H9 (cell line): ENCODE measurements around the gene NEURL1B. TPM values are rescaled to one million over a fixed set of nuclear protein-coding genes. Genes with fewer than 3 reads are reported as not detected.

ENCODE experiments used
- DNase-seq: peaks from one replicate; pipeline ENCODE4 v3.0.0-alpha.2; 2017
- H2AFZ ChIP-seq: one replicate; pipeline ENCODE4 v1.6.1; 2013; ENCODE audit warnings: mild to moderate bottlenecking, low read length, control low read depth, moderate library complexity
- H2AK5ac ChIP-seq: 2 replicates; pipeline ENCODE4 v1.6.1; 2013; ENCODE audit warnings: low read length, control low read depth, mixed read lengths; ENCODE audit not compliant: insufficient read length
- H2BK120ac ChIP-seq: one replicate; pipeline ENCODE4 v1.6.1; 2013; ENCODE audit warnings: low read depth, mild to moderate bottlenecking, low read length, control low read depth, inconsistent platforms; ENCODE audit not compliant: poor library complexity, severe bottlenecking
- H2BK12ac ChIP-seq: 2 replicates; pipeline ENCODE4 v1.6.1; 2013; ENCODE audit warnings: low read length, control low read depth, mixed read lengths, low read depth; ENCODE audit not compliant: insufficient read length
- H2BK15ac ChIP-seq: 2 replicates; pipeline ENCODE4 v1.6.1; 2013; ENCODE audit warnings: low read depth, low read length, control low read depth
- H2BK20ac ChIP-seq: one replicate; pipeline ENCODE4 v1.6.1; 2013; ENCODE audit warnings: low read depth, mild to moderate bottlenecking, low read length, control low read depth, inconsistent platforms; ENCODE audit not compliant: poor library complexity, severe bottlenecking
- H2BK5ac ChIP-seq: 2 replicates; pipeline ENCODE4 v1.6.1; 2013; ENCODE audit warnings: low read length, control low read depth, mixed read lengths; ENCODE audit not compliant: insufficient read length
- H3K14ac ChIP-seq: 2 replicates; pipeline ENCODE4 v1.6.1; 2013; ENCODE audit warnings: low read length, control low read depth; ENCODE audit not compliant: insufficient read depth
- H3K18ac ChIP-seq: 2 replicates; pipeline ENCODE4 v1.6.1; 2013; ENCODE audit warnings: low read depth, mild to moderate bottlenecking, mixed read lengths, low read length, control low read depth; ENCODE audit not compliant: insufficient read length
- H3K23ac ChIP-seq: 2 replicates; pipeline ENCODE4 v1.6.1; 2013; ENCODE audit warnings: low read length, control low read depth, mixed read lengths, low read depth; ENCODE audit not compliant: insufficient read length
- H3K23me2 ChIP-seq: 2 replicates; pipeline ENCODE4 v1.6.1; 2013; ENCODE audit warnings: low read depth, mild to moderate bottlenecking, mixed read lengths, low read length, control low read depth; ENCODE audit not compliant: insufficient read length, poor library complexity, severe bottlenecking
- H3K27ac ChIP-seq: 2 replicates; pipeline ENCODE4 v1.5.1; 2013; ENCODE audit warnings: low read length, control low read depth, mixed read lengths, low read depth; ENCODE audit not compliant: insufficient read length
- H3K27me3 ChIP-seq: 2 replicates; pipeline ENCODE4 v1.6.1; 2013; ENCODE audit warnings: low read length, control low read depth, inconsistent platforms; ENCODE audit not compliant: insufficient read depth
- H3K4ac ChIP-seq: 2 replicates; pipeline ENCODE4 v1.6.1; 2013; ENCODE audit warnings: low read depth, mild to moderate bottlenecking, control low read depth, inconsistent platforms, low read length, moderate library complexity
- H3K4me1 ChIP-seq: 2 replicates; pipeline ENCODE4 v1.6.1; 2013; ENCODE audit warnings: low read length, control low read depth, inconsistent platforms; ENCODE audit not compliant: insufficient read depth
- H3K4me2 ChIP-seq: 2 replicates; pipeline ENCODE4 v1.6.1; 2013; ENCODE audit warnings: low read length, control low read depth, mixed read lengths; ENCODE audit not compliant: insufficient read length, insufficient read depth
- H3K56ac ChIP-seq: 2 replicates; pipeline ENCODE4 v1.6.1; 2013; ENCODE audit warnings: low read depth, mild to moderate bottlenecking, mixed read lengths, low read length, control low read depth; ENCODE audit not compliant: insufficient read length
- H3K79me1 ChIP-seq: 2 replicates; pipeline ENCODE4 v1.6.1; 2013; ENCODE audit warnings: low read depth, mild to moderate bottlenecking, moderate library complexity, low read length, control low read depth, inconsistent platforms; ENCODE audit not compliant: insufficient read depth, poor library complexity, severe bottlenecking
- H3K79me2 ChIP-seq: 2 replicates; pipeline ENCODE4 v1.6.1; 2013; ENCODE audit warnings: low read length, control low read depth, inconsistent platforms; ENCODE audit not compliant: insufficient read depth
- H3K9ac ChIP-seq: 2 replicates; pipeline ENCODE4 v1.6.1; 2013; ENCODE audit warnings: low read length, control low read depth, mixed read lengths; ENCODE audit not compliant: insufficient read length; ENCODE audit errors: extremely low read depth
- H3K9me3 ChIP-seq: one replicate; pipeline ENCODE4 v1.6.1; 2013; ENCODE audit warnings: low read depth, low read length, inconsistent platforms; ENCODE audit not compliant: control insufficient read depth
- H3T11ph ChIP-seq: one replicate; pipeline ENCODE4 v1.6.1; 2013; ENCODE audit warnings: mild to moderate bottlenecking, low read length, control low read depth, inconsistent platforms
- H4K20me1 ChIP-seq: one replicate; pipeline ENCODE4 v1.6.1; 2013; ENCODE audit not compliant: control insufficient read depth, insufficient read length, insufficient read depth
- H4K5ac ChIP-seq: 2 replicates; pipeline ENCODE4 v1.6.1; 2013; ENCODE audit warnings: low read depth, mild to moderate bottlenecking, mixed read lengths, low read length, control low read depth; ENCODE audit not compliant: insufficient read length
- H4K8ac ChIP-seq: replicated peaks from 2 replicates; pipeline ENCODE4 v1.6.1; 2013; ENCODE audit warnings: low read length, control low read depth, mixed read lengths, low read depth; ENCODE audit not compliant: insufficient read length
- H4K91ac ChIP-seq: 2 replicates; pipeline ENCODE4 v1.6.1; 2013; ENCODE audit warnings: low read depth, mild to moderate bottlenecking, moderate library complexity, mixed read lengths, low read length, control low read depth; ENCODE audit not compliant: insufficient read length
- H3K27ac Mint-ChIP-seq, 3 experiments: 2 replicates in 2 of 3; 3 replicates in 1 of 3; pipeline ENCODE4 v1.8.0; 2020 to 2021; ENCODE audit warnings: mixed read lengths in 3 of 3, mild to moderate bottlenecking in 1 of 3, moderate library complexity in 1 of 3
- H3K27me3 Mint-ChIP-seq: 2 replicates; pipeline ENCODE4 v1.8.0; 2021; ENCODE audit warnings: low read depth, mild to moderate bottlenecking, moderate library complexity, mixed read lengths
- H3K36me3 Mint-ChIP-seq, 3 experiments: 2 replicates in 2 of 3; 3 replicates in 1 of 3; pipeline ENCODE4 v1.8.0; 2020 to 2021; ENCODE audit warnings: low read depth in 3 of 3, mixed read lengths in 3 of 3; ENCODE audit not compliant: insufficient read depth in 1 of 3
- H3K4me1 Mint-ChIP-seq, 2 experiments: 2 replicates each; pipeline ENCODE4 v1.8.0; 2020; ENCODE audit warnings: mixed read lengths in 2 of 2
- H3K4me3 Mint-ChIP-seq, 2 experiments: 2 replicates in 1 of 2; 3 replicates in 1 of 2; pipeline ENCODE4 v1.8.0; 2020 to 2021; ENCODE audit warnings: mild to moderate bottlenecking in 2 of 2, mixed read lengths in 2 of 2, moderate library complexity in 1 of 2
- H3K9me3 Mint-ChIP-seq, 2 experiments: 2 replicates in 1 of 2; 3 replicates in 1 of 2; pipeline ENCODE4 v1.8.0; 2020; ENCODE audit warnings: mild to moderate bottlenecking in 2 of 2, mixed read lengths in 2 of 2, moderate library complexity in 1 of 2
- WGBS: extraction: QIAGEN DNeasy Blood & Tissue Kit; methylation state at CpG from one replicate; pipeline ENCODE4 v1.1.7; 2013; ENCODE audit warnings: missing lambda C conversion rate, low lambda C conversion rate, mixed read lengths; ENCODE audit not compliant: insufficient read length; ENCODE audit errors: extremely low coverage; 5-methylcytosine and 5-hydroxymethylcytosine counted together
- total RNA-seq: library from RNA; stranded (reverse); gene quantifications from 2 replicates; pipeline ENCODE4 v1.2.1, GENCODE V29; 2021
- TF ChIP-seq, protein P1 (sequence below): fragments of 200-600 bp; sonication (generic); conservative IDR thresholded peaks from 3 replicates; pipeline ENCODE4 v1.8.0; 2021; ENCODE audit warnings: antibody characterized with exemption, mild to moderate bottlenecking

Gene NEURL1B
- total RNA-seq, 1 experiment from 2014 or later = 3.6 TPM

DNA sequence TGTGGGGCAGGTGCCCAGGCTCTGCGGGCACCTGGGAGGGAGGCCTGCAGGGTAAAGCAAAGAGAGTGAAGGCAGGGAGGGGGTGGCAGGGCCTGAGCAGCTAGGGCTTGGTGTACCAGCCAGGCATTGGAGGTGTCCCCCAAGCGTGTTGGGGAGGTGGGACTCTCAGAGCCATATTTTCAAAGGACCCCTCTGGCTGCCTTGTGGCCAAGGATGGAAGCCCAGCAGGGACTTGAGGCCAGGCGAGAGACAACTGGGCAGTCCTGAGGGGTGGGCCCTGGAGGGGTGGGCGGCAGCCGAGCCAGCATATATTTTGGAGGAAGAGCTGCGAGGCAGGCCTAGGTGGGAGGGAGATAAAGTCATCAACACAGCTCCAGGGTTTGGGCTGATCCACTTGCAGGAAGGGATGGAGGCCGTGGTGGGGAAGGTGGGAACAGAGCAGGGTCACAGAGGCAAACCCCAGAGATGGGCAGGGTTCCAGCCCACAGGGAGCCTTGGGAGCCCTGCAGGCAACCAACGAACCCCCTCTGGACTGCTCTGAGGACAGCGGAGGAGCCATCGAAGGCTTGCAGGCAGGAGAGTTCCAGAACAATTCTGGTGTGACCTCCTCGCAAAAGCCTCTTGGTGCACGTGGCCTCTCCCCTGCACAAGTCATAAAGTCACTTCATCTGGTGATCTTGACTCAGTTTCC, 94.2 kb downstream of the NEURL1B start:
- Mint-ChIP-seq H3K36me3 (no peaks in the 10 kb centered on the region), H3K27me3 (peaks cover 31% of the 10 kb centered on the region), H3K27ac (peak overlapping the region in 1 of 3 experiments; percentile 59; a peak in 1 of 7 replicates), H3K4me1 (no peaks in the 10 kb centered on the region; a peak in 1 of 4 replicates), H3K9me3 (no peaks in the 10 kb centered on the region), H3K4me3 (no peak overlapping the region)
- H3K27ac ChIP-seq = no peak overlapping the region
- H4K5ac ChIP-seq = no peak overlapping the region
- H2BK12ac ChIP-seq = no peak overlapping the region
- H3K23ac ChIP-seq = no peak overlapping the region
- H3K9me3 ChIP-seq = no peaks in the 10 kb centered on the region
- no peak overlapping the region for H2BK120ac ChIP-seq
- no peak overlapping the region for H2AK5ac ChIP-seq
- no peak overlapping the region for H3K4ac ChIP-seq
- no peak overlapping the region for H3K56ac ChIP-seq
- H2BK15ac ChIP-seq = no peak overlapping the region
- no peak overlapping the region for H2BK20ac ChIP-seq
- H4K20me1 ChIP-seq = no peaks in the 10 kb centered on the region
- no peak overlapping the region for H3T11ph ChIP-seq
- no peak overlapping the region for H2BK5ac ChIP-seq
- no peak overlapping the region for H4K91ac ChIP-seq
- no peaks in the 10 kb centered on the region for H3K27me3 ChIP-seq
- no peak overlapping the region for H3K14ac ChIP-seq
- TF ChIP-seq, protein P1, sequence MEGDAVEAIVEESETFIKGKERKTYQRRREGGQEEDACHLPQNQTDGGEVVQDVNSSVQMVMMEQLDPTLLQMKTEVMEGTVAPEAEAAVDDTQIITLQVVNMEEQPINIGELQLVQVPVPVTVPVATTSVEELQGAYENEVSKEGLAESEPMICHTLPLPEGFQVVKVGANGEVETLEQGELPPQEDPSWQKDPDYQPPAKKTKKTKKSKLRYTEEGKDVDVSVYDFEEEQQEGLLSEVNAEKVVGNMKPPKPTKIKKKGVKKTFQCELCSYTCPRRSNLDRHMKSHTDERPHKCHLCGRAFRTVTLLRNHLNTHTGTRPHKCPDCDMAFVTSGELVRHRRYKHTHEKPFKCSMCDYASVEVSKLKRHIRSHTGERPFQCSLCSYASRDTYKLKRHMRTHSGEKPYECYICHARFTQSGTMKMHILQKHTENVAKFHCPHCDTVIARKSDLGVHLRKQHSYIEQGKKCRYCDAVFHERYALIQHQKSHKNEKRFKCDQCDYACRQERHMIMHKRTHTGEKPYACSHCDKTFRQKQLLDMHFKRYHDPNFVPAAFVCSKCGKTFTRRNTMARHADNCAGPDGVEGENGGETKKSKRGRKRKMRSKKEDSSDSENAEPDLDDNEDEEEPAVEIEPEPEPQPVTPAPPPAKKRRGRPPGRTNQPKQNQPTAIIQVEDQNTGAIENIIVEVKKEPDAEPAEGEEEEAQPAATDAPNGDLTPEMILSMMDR = no peak
- no peak overlapping the region for H4K8ac ChIP-seq
- no peaks in the 10 kb centered on the region for H3K79me1 ChIP-seq
- H3K9ac ChIP-seq = no peak overlapping the region
- WGBS = no CpG with 5 or more reads among the region's 12 CpGs
- no peak overlapping the region for H3K18ac ChIP-seq
- H3K23me2 ChIP-seq = no peaks in the 10 kb centered on the region
- DNase-seq = no peak
- no peaks in the 10 kb centered on the region for H3K79me2 ChIP-seq
- no peak overlapping the region for H3K4me2 ChIP-seq
- H2AFZ ChIP-seq = no peak overlapping the region
- H3K4me1 ChIP-seq = no peaks in the 10 kb centered on the region
